ENCODE results near the gene SPATA19. TPM values are rescaled to one million over a fixed set of nuclear protein-coding genes. Genes with fewer than 3 reads are reported as not detected.

The SPATA19 gene
- total and polyA plus RNA-seq, 2 of the 13 experiments (the other 11 are each of a cell fraction or from before 2014, with no cell fraction given) = not detected

GRCh38 chr11:133865466-133865865, 20.2 kb upstream of the SPATA19 start:
- ATAC-seq = no peak
- Histone ChIP-seq H2AFZ (ENCODE audit: low read length) (no peak overlapping the region), H3K27ac (ENCODE audit: extremely low read length, insufficient read depth, low read length) (no peak overlapping the region), H4K20me1 (ENCODE audit: insufficient read depth, low read length) (no peaks in the 10 kb centered on the region), H3K4me1 (ENCODE audit: insufficient read depth, low read length) (no peaks in the 10 kb centered on the region), H3K79me2 (ENCODE audit: insufficient read depth, low read length) (no peaks in the 10 kb centered on the region), H3K9ac (ENCODE audit: insufficient read depth, low read depth, low read length) (no peak overlapping the region), H3K27me3 (ENCODE audit: control insufficient read depth in 1 of 2, insufficient read depth in 2 of 2, low read length in 2 of 2) (no peaks in the 10 kb centered on the region), H3K9me3 (ENCODE audit: low read length) (no peaks in the 10 kb centered on the region), H3K4me3 (replicated peaks in 1 of 3; ENCODE audit: insufficient read depth in 1 of 3, low read depth in 2 of 3, low read length in 3 of 3) (no peak overlapping the region), H3K36me3 (replicated peaks in 1 of 2; ENCODE audit: control insufficient read depth in 1 of 2, insufficient read depth in 2 of 2, low read length in 2 of 2) (no peaks in the 10 kb centered on the region), H3K4me2 (ENCODE audit: low read depth, low read length) (no peak overlapping the region)
- FAIRE-seq = no peak
- intact Hi-C loops (cut with micrococcal nuclease; ENCODE audit: unreplicated experiment) = no loop called here
- TF ChIP-seq SMAD1 (CRISPR knock-in tag; IDR thresholded peaks at IDR 0.05; ENCODE audit: borderline replicate concordance, low read depth) (no peak), CC2D1A (CRISPR knock-in tag; IDR thresholded peaks at IDR 0.05) (no peak), SNAI1 (CRISPR knock-in tag; IDR thresholded peaks at IDR 0.05; ENCODE audit: borderline replicate concordance) (no peak), HMGXB3 (CRISPR knock-in tag; IDR thresholded peaks at IDR 0.05; ENCODE audit: borderline replicate concordance) (no peak)
- ChIA-PET POLR2A (no interaction called here), CTCF (ENCODE audit: low intra/inter-chr PET ratio, low total read pairs) (no interaction called here)
- WGBS (ENCODE audit: low lambda C conversion rate) = 55% methylated on average over 11 of the region's 11 CpGs
- BruUV-seq (replicated peaks) = no TSS peak
- DNase-seq (ENCODE audit: low spot score) = no peak
- in situ Hi-C loops (cut with HindIII; ENCODE audit: extremely low pct_ligation_motif_present, low pct_unique_long_range_greater_than_20kb) = no loop called here

- in situ Hi-C loops (cut with HindIII; ENCODE audit: extremely low pct_ligation_motif_present, low pct_unique_long_range_greater_than_20kb) = no loop called here
- no peaks in the 10 kb centered on the region for H4K20me1 ChIP-seq (ENCODE audit: insufficient read depth, low read length)
- no peaks in the 10 kb centered on the region for H3K36me3 ChIP-seq (replicated peaks in 1 of 2; ENCODE audit: control insufficient read depth in 1 of 2, insufficient read depth in 2 of 2, low read length in 2 of 2)
- POLR2A ChIA-PET = no interaction called here
- no peaks in the 10 kb centered on the region for H3K27me3 ChIP-seq (ENCODE audit: control insufficient read depth in 1 of 2, insufficient read depth in 2 of 2, low read length in 2 of 2)
- no peaks in the 10 kb centered on the region for H3K79me2 ChIP-seq (ENCODE audit: insufficient read depth, low read length)
- H3K9me3 ChIP-seq (ENCODE audit: low read length) = no peaks in the 10 kb centered on the region
- CTCF ChIA-PET (ENCODE audit: low intra/inter-chr PET ratio, low total read pairs) = no interaction called here
- FAIRE-seq (no peak), ATAC-seq (no peak), DNase-seq (ENCODE audit: low spot score) (no peak)
- no peak overlapping the region for H3K27ac ChIP-seq (ENCODE audit: extremely low read length, insufficient read depth, low read length)
- H3K4me3 ChIP-seq (replicated peaks in 1 of 3; ENCODE audit: insufficient read depth in 1 of 3, low read depth in 2 of 3, low read length in 3 of 3) = no peak overlapping the region
- intact Hi-C loops (cut with micrococcal nuclease; ENCODE audit: unreplicated experiment) = no loop called here
- BruUV-seq (replicated peaks) = no TSS peak
- no peak overlapping the region for H3K9ac ChIP-seq (ENCODE audit: insufficient read depth, low read depth, low read length)
- no peak overlapping the region for H3K4me2 ChIP-seq (ENCODE audit: low read depth, low read length)
- H3K4me1 ChIP-seq (ENCODE audit: insufficient read depth, low read length) = no peaks in the 10 kb centered on the region
- H2AFZ ChIP-seq (ENCODE audit: low read length) = no peak overlapping the region
- 70% methylated on average over 21 of the region's 26 CpGs for WGBS (ENCODE audit: low lambda C conversion rate)
- TF ChIP-seq REPIN1 (CRISPR knock-in tag; IDR thresholded peaks at IDR 0.05; ENCODE audit: borderline replicate concordance, low read depth) = no peak
- TF ChIP-seq MIER3 (CRISPR knock-in tag; IDR thresholded peaks at IDR 0.05; ENCODE audit: borderline replicate concordance) = no peak
- TF ChIP-seq ZNF484 (CRISPR knock-in tag; IDR thresholded peaks at IDR 0.05; ENCODE audit: borderline replicate concordance, low read depth) = no peak
- no peak for TF ChIP-seq ZNF616 (CRISPR knock-in tag; IDR thresholded peaks at IDR 0.05; ENCODE audit: low read depth)
- TF ChIP-seq ZNF20 (CRISPR knock-in tag; IDR thresholded peaks at IDR 0.05) = no peak
- no peak for TF ChIP-seq EED (CRISPR knock-in tag; IDR thresholded peaks at IDR 0.05)
- TF ChIP-seq SALL1 (CRISPR knock-in tag; IDR thresholded peaks at IDR 0.05) = no peak
- no peak for TF ChIP-seq ZNF225 (CRISPR knock-in tag; IDR thresholded peaks at IDR 0.05)
- no peak for TF ChIP-seq IKZF1 (IDR thresholded peaks at IDR 0.05)
- TF ChIP-seq ZNF354B (CRISPR knock-in tag; IDR thresholded peaks at IDR 0.05) = no peak
- no peak for TF ChIP-seq SKI (IDR thresholded peaks at IDR 0.05; ENCODE audit: partially characterized antibody)
- no peak for TF ChIP-seq RFXAP (CRISPR knock-in tag; IDR thresholded peaks at IDR 0.05; ENCODE audit: borderline replicate concordance)
- no peak for TF ChIP-seq FOXK1 (CRISPR knock-in tag; IDR thresholded peaks at IDR 0.05; ENCODE audit: borderline replicate concordance, low read depth)
These were observed 19.4 kb upstream of the SPATA19 start for GRCh38 chr11:133864756-133865155.

Data from HepG2 (cell line).